Right ventricle myocardium inferior (tissue), 1 donor: ENCODE data around the gene MTIF2. TPM values are rescaled to one million over a fixed set of nuclear protein-coding genes. Genes with fewer than 3 reads are reported as not detected.
"Not testable (repeated sequence)": the region's sequence is repeated elsewhere in the genome, so short reads cannot be mapped to it uniquely, and the experiment has no call there.

Experiments used
- ATAC-seq: fragments of 200-7000 bp; cut with Tn5 transposase; one replicate; pipeline ENCODE4 v1.9.1; 2020; ENCODE audit warnings: mild to moderate bottlenecking, moderate library complexity
- DNase-seq: peaks from one replicate; pipeline ENCODE4 v3.0.0; 2021; ENCODE audit errors: missing footprints
- intact Hi-C: fragments of 100-400 bp; cut with DNase I; formaldehyde crosslinking; loops from one replicate; pipeline ENCODE4 v1.11.0; 2022
- total RNA-seq: library from RNA; stranded (reverse); fragmentation: NEBNext Ultra II Directional; extraction: Animal tissue kit (Norgen Biotek cat#: 25700); gene quantifications from one replicate; pipeline ENCODE4 v1.2.1, GENCODE V29; 2021
- donor health status: DM: no; HTN: yes; CAD: no; lungs with severe emphysema.

Gene MTIF2
- total RNA-seq, 1 donor from 2014 or later, result 49.6 TPM

GRCh38 chr2:55252832-55253231 is 16.2 kb downstream of the MTIF2 start:
- DNase-seq (no peak), ATAC-seq (no peak)
- intact Hi-C loops, result no loop called here

GRCh38 chr2:55247025-55247424 is 22.0 kb downstream of the MTIF2 start:
- intact Hi-C loops, result no loop called here
- ATAC-seq (no peak), DNase-seq (no peak)

GRCh38 chr2:55245411-55245810 is 23.6 kb downstream of the MTIF2 start:
- ATAC-seq, result no peak
- no peak for DNase-seq
- intact Hi-C loops, result no loop called here

DNA sequence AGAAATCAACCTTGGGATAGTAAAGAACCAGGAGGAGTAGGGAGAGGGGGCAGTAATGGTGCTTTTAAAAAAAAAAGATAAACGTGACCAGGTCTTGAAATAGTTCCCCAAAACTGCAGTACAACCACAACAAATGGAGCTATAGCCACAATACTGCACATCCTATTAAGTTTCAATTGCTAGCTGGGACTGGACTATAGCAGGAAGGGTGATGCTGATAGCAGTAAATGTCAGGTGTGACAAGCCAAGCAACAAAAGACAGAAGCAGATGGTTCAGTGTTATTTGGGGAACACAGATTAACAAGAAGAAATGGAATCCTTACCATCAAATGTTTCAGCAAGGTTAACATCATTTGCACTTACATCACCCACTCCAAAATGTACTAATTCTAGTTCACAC is 26.4 kb downstream of the MTIF2 start:
- DNase-seq (no peak), ATAC-seq (no peak)
- intact Hi-C loops, result no loop called here

- intact Hi-C loops, ATAC-seq, DNase-seq: not testable (repeated sequence)
Observed at GRCh38 chr2:55241582-55241981, 27.4 kb downstream of the MTIF2 start.

- ATAC-seq (no peak), DNase-seq (no peak)
- intact Hi-C loops, result no loop called here
Observed at GRCh38 chr2:55239656-55240222, 29.3 kb downstream of the MTIF2 start.

- intact Hi-C loops, result no loop called here
Observed at GRCh38 chr2:55236992-55237543, 32.0 kb downstream of the MTIF2 start.

DNA sequence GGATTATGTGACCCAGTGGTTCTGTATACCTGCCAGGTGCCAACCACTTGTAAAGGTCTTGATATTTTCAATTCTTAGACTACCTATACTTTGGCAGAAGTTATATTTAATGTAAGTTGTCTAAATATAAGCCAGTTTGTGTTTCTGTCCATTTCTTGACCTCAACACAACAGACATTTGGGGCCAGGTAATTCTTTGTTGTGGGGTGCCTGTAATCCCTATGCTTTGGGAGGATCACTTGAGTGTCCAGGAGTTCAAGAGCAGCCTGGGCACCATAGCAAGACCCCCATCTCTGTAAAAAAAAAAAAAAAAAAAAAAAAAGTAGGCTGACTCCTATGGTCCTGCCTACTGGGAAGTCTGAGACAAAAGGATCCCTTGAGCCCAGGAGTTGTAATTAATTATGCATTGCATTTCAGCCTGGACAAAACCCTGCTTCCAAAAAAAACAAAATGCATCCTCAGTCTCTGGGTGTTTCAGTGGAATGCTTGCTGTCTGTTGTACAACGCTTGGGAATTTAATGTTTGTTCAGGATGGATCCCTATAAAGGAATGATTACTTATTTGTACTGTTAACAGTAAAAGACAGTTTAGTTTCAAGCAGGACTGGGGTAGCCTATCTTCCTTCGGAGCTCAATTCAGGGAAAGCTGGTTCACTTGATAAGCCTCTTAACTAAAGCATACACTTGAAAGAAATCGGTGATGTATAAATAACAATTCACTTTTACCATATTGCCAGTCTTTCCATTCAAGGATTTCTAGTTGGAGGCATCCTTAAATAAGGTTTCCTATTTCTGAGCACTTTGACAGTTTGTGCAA is 33.1 kb downstream of the MTIF2 start:
- intact Hi-C loops, result no loop called here
- no peak for DNase-seq

More at GRCh38 chr2:55236992-55237543, 32.0 kb downstream of the MTIF2 start:
- DNase-seq, result no peak
- ATAC-seq, result no peak

DNA sequence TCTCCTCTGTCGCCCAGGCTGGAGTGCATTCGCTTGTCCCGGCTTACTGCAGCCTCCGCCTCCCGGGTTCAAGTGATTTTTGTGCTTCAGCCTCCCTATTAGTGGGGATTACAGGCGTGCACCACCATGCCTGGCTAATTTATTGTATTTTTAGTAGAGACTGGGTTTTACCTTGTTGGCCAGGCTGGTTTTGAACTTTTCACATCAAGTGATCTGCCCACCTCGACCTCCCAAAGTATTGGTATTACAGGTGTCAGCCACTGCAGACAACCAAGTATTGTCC is 35.4 kb downstream of the MTIF2 start:
- ATAC-seq, result no peak
- no peak for DNase-seq
- intact Hi-C loops, result loop anchor here (5.0 kb wide), 1 partner anchor 34 kb away; the partner anchor contains the start of gene MTIF2

More for the DNA sequence above, 33.1 kb downstream of the MTIF2 start:
- no peak for ATAC-seq

DNA sequence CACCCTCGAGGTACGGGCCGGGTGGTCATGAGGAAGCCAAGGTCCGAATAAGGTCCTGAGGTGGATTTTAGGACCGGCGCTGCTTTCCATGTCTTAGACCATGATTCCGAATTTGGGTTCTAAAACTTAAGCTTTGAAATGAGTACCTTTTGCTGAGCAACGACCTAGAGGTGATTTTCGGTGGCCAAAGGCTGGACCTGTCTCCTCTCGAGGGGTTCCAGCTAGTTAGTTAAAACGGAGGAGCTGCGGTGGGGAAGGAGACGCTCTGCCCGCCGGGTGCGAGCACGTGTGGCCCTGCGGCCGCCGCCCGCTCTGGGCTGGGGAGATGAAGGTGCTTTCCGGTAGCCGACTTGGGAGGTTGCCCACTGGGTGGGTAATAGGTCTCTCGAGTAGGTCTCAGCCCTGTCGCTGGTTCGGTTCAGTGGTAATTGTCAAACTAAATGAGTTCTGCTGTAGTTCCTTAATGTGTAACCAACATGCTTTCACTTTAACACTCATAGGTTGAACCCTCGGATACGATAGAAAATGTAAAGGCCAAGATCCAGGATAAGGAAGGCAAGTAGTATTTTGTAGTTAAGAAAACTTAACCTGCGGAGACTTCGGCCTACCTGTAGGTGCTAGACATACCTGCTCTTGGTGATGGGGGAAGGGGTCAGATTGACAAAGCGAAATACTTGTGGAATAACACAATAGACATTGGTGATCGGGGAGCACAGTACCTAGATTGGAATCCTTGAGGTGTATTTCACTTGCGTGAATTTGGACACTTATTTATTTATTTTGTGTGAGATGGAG is 36.0 kb downstream of the MTIF2 start:
- intact Hi-C loops, result loop anchor here (5.0 kb wide), 1 partner anchor 34 kb away; the partner anchor contains the start of gene MTIF2
- DNase-seq, result peak; percentile 61
- peak; percentile 15 for ATAC-seq

- DNase-seq (peak; percentile 92), ATAC-seq (peak; percentile 97)
- intact Hi-C loops, result loop anchor here (5.0 kb wide), 1 partner anchor 35 kb away; the partner anchor contains the start of gene MTIF2
Observed at GRCh38 chr2:55232084-55232862, 36.8 kb downstream of the MTIF2 start, which contains the start of the genes CLHC1 and RPS27A. CLHC1 (minus strand) TSS chr2:55232293; CDS start chr2:55222411, 9,882 bp downstream. RPS27A (plus strand) TSS chr2:55232688; CDS start chr2:55232825, 137 bp downstream.

DNA sequence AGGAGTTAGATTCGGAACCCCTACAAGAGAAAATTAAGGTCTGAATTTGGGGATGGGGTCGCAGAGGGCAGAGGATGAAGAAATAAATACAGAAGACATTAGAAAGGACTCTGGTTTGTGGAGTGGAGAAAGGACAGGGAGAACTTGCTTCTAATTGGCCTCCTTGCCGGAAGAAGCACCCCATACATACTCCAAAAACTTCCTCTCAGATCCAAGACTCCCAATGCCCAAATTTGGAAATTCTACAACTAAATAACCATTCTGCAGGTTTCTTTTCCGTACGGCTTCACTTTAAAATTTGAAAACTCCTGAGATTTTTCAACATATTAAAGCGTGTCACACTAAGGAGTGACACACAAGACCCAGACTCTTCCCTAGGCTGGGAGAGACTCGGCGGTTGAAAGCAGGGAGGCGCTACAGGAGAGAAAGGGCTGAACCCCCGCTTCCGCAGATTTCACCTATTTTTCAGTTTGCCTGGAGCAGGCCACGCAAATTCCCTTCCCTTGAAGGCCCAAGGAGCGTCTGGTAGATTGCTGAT is 37.4 kb downstream of the MTIF2 start:
- intact Hi-C loops, result loop anchor here (5.0 kb wide), 1 partner anchor 36 kb away; the partner anchor contains the start of gene MTIF2
- ATAC-seq (no peak), DNase-seq (no peak)

DNA sequence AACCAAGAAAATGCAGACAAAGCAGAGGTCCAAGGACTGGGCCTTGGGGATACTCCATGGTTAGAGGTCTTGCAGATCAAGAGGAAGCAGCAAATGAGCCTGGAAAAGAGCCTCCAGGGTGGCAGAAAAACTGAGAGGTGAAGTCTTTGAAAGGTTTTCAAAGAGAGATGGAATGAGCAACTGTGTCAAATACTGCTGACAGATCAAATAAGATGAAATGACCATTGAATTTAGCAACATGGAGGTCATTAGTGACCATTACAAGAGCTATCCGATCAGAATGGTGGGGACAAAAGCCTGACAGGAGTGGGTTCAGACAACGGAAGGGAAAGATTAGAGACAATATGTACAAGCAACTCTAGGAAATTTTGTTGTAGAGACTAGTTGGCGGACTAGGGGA is 38.5 kb downstream of the MTIF2 start:
- no peak for DNase-seq
- intact Hi-C loops, result loop anchor here (5.0 kb wide), 1 partner anchor 37 kb away; the partner anchor contains the start of gene MTIF2
- no peak for ATAC-seq

- DNase-seq, result no peak
- ATAC-seq, result no peak
- intact Hi-C loops, result no loop called here
Observed at GRCh38 chr2:55229221-55229620, 39.8 kb downstream of the MTIF2 start.

GRCh38 chr2:55228226-55228563 is 40.8 kb downstream of the MTIF2 start:
- no peak for DNase-seq
- ATAC-seq, result no peak
- intact Hi-C loops, result no loop called here

GRCh38 chr2:55227437-55228225 is 41.4 kb downstream of the MTIF2 start:
- DNase-seq, ATAC-seq, intact Hi-C loops: not testable (repeated sequence)

DNA sequence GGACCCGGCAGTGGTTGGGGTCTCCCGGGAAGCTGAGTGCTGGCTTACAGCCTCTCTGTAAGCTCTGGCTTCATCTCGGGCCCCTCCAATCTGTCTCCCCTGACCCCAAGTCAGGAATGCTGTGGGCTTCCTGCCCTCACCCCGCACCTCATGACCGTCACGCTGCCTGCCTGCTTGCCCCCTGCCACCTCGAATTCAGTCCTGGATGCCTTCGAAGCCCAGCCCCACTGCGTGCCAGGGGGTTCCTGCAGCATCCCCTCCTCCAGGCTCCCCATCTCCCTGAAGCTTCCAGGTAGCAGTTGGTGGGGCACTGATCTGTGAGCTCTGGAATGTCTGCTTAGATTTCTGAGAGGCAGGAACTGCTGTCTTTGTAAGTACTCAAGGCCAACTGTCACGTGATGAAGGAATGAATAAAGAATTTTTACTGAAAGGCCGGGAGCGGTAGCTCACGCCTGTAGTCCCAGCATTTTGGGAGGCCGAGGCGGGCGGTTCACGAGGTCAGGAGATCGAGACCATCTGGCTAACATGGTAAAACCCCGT is 43.5 kb downstream of the MTIF2 start:
- ATAC-seq (no peak), DNase-seq (no peak)
- intact Hi-C loops, result no loop called here
